ENCODE results near the gene OR11A1. TPM values are rescaled to one million over a fixed set of nuclear protein-coding genes. Genes with fewer than 3 reads are reported as not detected.

OR11A1 gene
- total RNA-seq, 1 donor from 2014 or later = not detected

GRCh38 chr6:29403801-29404200, 53.1 kb downstream of the OR11A1 start:
- H3K27ac Mint-ChIP-seq = no peak overlapping the region
- peaks cover 5% of the 10 kb centered on the region for H3K27me3 Mint-ChIP-seq
- H3K9me3 Mint-ChIP-seq = peaks cover 5% of the 10 kb centered on the region
- intact Hi-C loops (cut with micrococcal nuclease) = no loop called here
- H3K4me3 Mint-ChIP-seq = no peak overlapping the region
- DNase-seq = no peak
- no peaks in the 10 kb centered on the region for H3K4me1 Mint-ChIP-seq
- no peaks in the 10 kb centered on the region for H3K36me3 Mint-ChIP-seq (ENCODE audit: low read depth)

DNA sequence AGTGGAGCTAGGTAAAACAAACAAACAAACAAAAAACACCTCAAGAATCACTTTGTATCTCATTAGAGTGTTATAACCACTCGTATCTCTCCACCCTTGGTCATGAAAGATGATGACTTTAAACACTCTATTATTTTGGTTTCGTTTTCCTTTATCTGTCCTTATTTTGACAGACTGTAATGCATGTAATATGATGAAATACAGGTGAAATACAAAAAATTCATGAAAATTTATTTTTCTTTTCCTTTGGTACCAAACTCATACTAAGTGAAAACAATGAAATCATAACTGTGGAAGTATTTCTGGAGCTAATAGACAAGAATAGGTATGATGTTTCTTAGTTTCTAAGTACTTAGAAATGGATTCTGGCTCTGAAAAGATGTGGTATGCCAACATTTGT, 57.3 kb downstream of the OR11A1 start:
- peaks cover 14% of the 10 kb centered on the region for H3K27me3 Mint-ChIP-seq
- no peak overlapping the region for H3K4me3 Mint-ChIP-seq
- intact Hi-C loops (cut with micrococcal nuclease) = no loop called here

GRCh38 chr6:29395331-29395730, 61.5 kb downstream of the OR11A1 start, which contains the start of gene OR12D2:
TSS of gene OR12D2 (plus strand) at chr6:29395631. CDS start at chr6:29396700, 1,069 bp downstream.
- Mint-ChIP-seq H3K27me3 (peaks cover 12% of the 10 kb centered on the region), H3K36me3 (ENCODE audit: low read depth) (no peaks in the 10 kb centered on the region), H3K9me3 (no peaks in the 10 kb centered on the region), H3K4me3 (no peak within 1 kb of the TSS), H3K27ac (no peak within 1 kb of the TSS), H3K4me1 (no peaks in the 10 kb centered on the region)
- intact Hi-C loops (cut with micrococcal nuclease) = no loop called here
- DNase-seq = no peak

More for the DNA sequence above, 57.3 kb downstream of the OR11A1 start:
- H3K27ac Mint-ChIP-seq = no peak overlapping the region
- H3K4me1 Mint-ChIP-seq = no peaks in the 10 kb centered on the region
- DNase-seq = no peak
- H3K36me3 Mint-ChIP-seq (ENCODE audit: low read depth) = no peaks in the 10 kb centered on the region
- no peaks in the 10 kb centered on the region for H3K9me3 Mint-ChIP-seq

DNA sequence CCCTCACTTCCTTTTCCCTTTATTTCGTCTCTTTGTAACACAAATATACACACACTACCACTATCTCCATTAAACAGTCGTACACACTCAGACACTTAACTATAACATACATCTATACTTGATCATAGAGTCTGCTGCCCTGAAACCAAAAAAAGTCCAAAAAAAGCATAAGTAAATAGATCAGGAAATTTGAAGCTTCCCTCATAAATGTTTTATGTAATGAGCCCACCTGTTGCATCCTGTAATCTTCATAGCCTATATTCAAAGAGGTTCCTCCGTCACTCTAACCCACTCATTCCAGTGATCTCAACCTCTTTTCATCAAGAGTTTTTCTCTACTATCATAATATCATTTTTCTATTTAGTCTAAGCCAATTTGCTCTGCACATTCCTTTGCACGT, 68.3 kb downstream of the OR11A1 start:
- Mint-ChIP-seq H3K4me1 (no peaks in the 10 kb centered on the region), H3K36me3 (ENCODE audit: low read depth) (no peaks in the 10 kb centered on the region), H3K9me3 (no peaks in the 10 kb centered on the region), H3K27me3 (peaks cover 9% of the 10 kb centered on the region), H3K27ac (no peak overlapping the region), H3K4me3 (no peak overlapping the region)
- no peak for DNase-seq
- intact Hi-C loops (cut with micrococcal nuclease) = no loop called here

DNA sequence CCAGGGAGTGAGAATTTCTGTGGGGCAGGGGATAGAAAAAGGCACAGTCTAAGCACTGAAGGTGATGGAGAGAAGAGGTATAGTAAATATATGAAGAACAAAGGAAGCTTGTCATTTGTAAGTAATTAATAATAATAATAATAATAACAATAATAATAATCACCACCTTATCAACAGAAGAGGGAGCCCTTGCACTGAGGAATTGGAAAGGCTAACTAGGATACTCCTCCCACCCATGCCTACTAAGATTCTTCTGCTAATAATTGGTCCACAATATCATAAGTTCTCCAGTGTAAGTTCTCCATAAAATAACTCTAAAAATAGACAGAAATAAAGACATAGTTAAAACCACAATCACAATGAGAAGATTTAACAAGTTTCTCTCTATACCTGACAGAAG, 80.9 kb downstream of the OR11A1 start:
- Mint-ChIP-seq H3K27me3 (peaks cover 12% of the 10 kb centered on the region), H3K4me3 (no peak overlapping the region), H3K9me3 (no peaks in the 10 kb centered on the region), H3K27ac (no peak overlapping the region), H3K36me3 (ENCODE audit: low read depth) (no peaks in the 10 kb centered on the region), H3K4me1 (no peaks in the 10 kb centered on the region)
- intact Hi-C loops (cut with micrococcal nuclease) = no loop called here
- DNase-seq = no peak

Other genes with a start within 250 kb of the OR11A1 start
- not detected in 2 replicates for gene OR14J1, start 155.4 kb downstream of the OR11A1 start, total RNA-seq
- not detected in 2 replicates for gene OR5V1, start 88.2 kb downstream of the OR11A1 start, total RNA-seq
- gene OR12D3, start 81.8 kb downstream of the OR11A1 start, total RNA-seq = not detected in 2 replicates
- not detected in 2 replicates for gene OR12D2, start 61.4 kb downstream of the OR11A1 start, total RNA-seq
- not detected in 2 replicates for gene OR12D1, start 42.1 kb downstream of the OR11A1 start, total RNA-seq
- gene OR10C1, start 17.8 kb downstream of the OR11A1 start, total RNA-seq = not detected in 2 replicates
- gene OR2H1, start 84 bp upstream of the OR11A1 start, total RNA-seq = not detected in 2 replicates
- not detected in 2 replicates for gene MAS1L, start 30.9 kb upstream of the OR11A1 start, total RNA-seq
- 0.49 and 0.62 TPM in 2 replicates for gene UBD, start 102.7 kb upstream of the OR11A1 start, total RNA-seq
- gene OR2H2, start 128.1 kb upstream of the OR11A1 start, total RNA-seq = not detected in 2 replicates
- gene GABBR1, start 176.1 kb upstream of the OR11A1 start, total RNA-seq = 20.4 and 24.0 TPM in 2 replicates
- gene MOG, start 200.0 kb upstream of the OR11A1 start, total RNA-seq = not detected in 2 replicates
- 2.0 and 2.7 TPM in 2 replicates for gene ZFP57, start 224.1 kb upstream of the OR11A1 start, total RNA-seq